HG03108 (cell line): ENCODE measurements around the gene CADM1.

Source experiments
- ATAC-seq: cut with Tn5 transposase; IDR thresholded peaks from one replicate; pipeline ENCODE4 v1.9.1; 2021; ENCODE audit warnings: moderate library complexity; ENCODE audit not compliant: unreplicated experiment

CADM1 gene

DNA sequence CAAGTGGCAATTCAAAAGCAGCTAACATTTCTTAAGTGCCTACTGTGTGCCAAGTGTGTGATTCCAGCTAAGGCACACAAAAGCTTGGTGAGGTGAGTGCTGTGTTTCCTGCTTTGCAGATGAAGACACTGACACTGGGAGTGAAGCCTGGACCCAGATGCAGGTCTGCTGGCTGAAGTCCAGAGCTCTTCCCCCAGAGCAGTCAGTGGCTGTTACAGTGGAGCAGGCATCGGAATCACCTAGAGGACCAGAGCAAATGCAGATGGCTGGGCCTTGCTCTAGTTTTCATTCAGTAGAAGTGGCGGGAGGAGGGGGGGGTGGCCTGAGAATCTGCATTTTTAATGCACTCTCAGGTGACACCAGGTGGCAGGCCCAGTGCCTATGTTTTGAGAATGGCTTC lies 342.3 kb downstream of the CADM1 start:
- no peak for ATAC-seq

DNA sequence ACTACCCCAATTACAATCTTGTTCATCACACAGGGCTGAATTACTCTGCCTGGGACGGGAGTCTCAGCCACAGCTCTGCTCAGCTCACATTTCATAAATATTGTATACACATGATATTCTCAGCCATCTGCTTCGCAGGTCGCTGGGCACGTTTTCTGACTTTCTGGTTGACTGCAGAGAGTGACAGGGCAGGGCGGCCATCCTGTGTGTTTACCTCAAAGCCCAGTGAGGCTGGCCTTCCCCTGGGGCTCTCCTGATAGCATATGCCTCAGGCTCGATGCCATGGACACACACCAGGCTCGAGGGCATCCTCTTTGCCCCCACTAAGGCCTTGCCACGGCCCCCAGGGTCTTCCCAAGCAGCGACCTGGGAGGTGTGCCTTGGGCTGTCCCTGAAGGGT lies 345.0 kb downstream of the CADM1 start:
- ATAC-seq, result no peak

DNA sequence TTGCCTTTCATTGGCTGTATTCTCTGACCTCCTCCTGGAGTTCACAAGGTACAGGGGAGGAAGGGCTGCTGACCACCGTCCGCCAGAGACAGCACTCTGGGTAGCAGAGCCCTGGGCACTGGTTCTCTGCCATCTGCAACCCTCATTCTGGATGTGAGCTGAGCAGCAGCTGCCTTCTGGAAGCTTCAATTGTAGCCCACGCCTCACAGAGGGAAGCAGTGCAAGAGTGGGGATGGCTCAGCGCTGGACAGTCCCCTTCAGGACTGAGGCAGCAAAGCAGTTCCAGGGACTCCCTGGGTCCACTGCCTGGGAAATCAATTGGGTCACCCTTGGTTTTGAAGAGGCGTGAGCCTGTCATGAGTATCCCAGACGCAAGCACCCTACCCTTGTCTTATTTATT lies 346.2 kb downstream of the CADM1 start:
- ATAC-seq, result no peak

DNA sequence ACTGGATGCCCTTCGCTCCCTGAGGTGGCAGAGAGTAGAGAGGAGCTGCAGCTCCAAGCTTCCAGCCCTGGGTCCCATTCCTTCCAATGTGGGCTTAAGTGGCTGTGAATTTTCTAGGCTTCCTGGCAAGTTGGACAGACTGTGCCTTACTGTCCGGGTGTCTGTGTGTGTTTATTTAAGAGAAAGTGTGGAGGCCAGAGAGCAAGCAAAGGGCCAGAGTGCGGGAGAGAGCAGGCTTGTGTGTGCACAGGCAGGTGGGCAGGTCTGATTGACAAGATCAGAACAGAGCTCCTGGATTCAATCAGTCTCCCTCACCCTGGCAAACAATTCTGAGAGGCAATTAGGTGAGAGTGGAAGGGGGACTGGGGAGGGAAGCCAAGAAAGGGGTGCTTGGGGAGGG lies 347.0 kb downstream of the CADM1 start:
- ATAC-seq, result no peak

DNA sequence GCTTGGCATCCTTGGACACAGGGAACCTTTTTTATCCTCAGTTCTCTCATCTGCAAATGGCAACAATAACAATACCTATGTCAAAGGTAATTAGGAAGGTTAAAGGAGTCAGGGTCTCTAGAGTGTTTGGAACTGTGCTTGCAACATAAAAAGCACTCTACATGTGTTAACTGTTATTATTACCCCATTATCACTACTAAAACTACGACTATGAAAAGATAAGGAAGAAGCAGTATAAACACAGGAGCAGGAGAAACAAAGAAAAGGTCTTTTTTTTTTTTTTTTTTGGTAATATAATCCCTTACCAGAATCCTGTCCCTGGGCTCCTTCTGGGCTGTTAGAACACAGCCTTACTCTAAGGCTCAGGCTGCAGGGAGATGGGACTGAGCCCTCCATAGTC lies 348.2 kb downstream of the CADM1 start:
- ATAC-seq, result no peak

DNA sequence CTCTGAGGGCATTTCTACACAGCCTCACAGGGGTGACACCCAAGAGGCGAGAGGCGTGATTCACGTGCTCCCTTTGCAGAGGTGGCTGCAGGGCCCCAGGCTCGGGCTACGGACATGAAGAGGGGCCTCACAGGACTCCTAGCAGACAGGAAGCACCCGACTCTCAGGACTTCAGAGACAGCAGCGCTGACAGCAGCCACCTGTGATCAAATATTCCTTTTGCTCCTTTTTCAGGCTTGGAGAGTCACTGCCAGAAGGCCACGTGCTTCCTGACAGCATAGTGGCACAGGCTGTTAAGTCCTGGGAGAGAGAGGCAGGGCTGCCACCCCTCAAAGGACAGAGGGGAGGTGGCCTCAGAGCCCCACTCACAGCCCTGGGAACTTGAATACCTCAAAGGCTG lies 348.9 kb downstream of the CADM1 start:
- no peak for ATAC-seq

DNA sequence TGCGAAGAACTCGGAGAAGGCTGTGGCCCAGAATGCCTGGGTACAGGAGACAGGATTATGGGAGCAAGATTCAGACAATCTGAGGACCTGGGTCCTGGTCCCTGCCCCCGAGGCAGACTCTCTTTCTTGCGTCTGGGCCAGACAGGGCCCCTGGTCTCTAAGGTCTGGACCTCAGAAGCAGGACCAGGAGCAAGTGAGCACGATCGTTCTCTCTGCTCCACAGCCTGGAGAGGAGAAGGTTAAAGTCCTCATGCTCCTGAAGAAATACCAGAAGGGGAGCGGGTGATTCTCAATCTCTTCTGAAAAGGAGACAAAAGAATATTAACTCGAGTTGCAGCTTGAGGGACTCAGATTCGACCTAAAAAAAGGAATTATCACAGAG lies 349.9 kb downstream of the CADM1 start:
- no peak for ATAC-seq

DNA sequence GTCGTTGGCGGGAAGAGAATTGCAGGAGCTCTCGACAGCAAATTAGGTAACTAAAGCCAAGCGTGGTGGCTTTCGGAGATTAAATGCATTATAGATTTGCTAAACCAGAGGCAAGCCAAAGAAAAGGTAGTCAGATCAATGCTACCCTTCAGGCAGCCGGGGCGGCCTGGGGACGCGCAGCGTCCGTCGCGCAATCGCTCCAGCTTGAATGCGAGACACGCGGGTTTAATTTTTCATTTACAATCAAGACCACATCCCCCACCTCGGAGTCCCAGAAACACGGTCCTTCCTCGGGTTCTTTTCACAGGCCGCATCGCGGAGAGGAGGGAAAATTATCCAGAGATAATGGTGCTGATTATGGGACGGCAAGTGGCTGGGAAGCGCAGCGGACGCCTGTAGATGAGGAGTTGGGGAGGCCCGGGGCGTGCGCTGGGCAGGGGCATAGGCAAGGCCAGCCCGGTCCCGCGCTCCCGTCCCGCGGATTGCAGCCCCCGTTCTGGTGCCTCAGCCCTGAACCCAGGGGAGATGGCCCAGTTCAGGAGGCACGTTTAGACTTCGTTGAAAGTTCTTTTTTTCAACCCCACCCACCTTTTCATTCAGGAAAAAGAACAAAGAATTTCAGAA lies 350.4 kb downstream of the CADM1 start:
- ATAC-seq, result no peak

DNA sequence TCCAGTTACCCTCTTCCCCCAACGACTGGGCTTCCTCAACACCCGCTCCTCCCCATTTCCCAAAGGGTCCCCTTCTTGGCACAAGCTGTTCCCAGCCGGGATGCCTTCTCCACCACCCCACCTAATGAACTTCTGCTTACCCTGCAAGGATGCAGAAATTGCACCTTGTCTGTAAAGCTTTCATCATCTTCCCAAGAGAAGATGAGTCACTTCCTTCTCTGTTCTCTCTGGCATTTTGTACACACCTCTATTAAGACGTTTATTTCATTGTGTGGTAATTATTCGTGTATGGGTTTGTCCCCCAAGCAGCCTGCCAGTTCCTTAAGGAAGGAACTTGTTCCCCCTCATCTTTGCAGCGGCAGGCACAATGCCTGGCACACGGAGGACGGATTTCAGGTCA lies 351.1 kb downstream of the CADM1 start:
- ATAC-seq, result no peak

DNA sequence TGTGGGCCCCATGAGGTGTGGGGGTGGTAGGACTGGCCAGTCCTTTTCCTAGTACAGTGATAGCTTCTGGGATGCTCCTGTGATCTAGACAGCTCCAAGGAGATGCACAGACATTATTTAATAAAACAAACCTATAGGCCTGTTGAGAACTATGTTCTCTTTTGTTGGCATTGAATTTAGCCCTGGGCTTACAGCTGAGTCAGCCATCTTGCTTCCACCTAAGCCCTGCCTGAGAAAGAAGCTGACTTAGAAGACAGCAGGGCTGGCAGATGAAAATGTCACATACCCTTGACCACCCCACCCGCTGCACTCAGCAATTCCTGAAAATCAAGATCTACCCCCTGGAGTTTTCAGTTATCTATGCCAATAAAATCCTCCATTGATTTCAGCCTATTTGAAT lies 353.2 kb downstream of the CADM1 start:
- no peak for ATAC-seq

DNA sequence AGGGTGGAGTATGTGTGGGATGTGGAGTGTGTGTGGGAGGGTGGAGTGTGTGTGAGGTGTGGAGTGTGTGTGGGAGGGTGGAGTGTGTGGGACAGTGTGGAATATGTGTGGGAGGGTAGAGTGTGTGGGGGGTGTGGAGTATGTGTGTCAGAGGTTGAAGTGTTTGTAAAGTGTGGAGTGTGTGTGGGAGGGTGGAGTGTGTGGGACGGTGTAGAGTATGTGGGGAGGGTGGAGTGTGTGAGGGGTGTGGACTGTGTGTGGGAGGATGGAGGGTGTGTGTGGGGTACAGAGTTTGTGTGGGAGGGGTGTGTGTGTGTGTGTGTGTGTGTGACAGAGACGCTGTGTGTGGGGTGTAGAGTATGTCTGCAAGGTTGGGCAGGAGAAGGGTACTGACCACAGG lies 355.5 kb downstream of the CADM1 start:
- ATAC-seq, result no peak

DNA sequence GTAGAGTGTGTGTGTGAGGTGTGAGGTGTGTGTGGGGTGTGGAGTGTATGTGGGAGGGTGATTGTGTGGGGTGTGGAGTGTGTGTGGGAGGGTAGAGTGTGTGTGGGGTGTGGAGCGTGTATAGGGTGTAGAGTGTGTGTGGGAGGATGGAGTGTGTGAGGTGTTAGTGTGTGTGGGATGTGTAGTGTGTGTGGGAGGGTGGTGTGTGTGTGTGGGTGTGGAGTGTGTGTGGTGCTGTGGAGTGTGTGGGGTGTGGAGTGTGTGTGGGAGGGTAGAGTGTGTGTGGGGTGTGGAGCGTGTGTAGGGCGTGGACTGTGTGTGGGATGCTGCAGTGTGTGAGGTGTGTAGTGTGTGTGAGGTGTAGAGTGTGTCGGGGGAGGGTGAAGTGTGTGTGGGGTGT lies 356.1 kb downstream of the CADM1 start:
- ATAC-seq, result no peak

DNA sequence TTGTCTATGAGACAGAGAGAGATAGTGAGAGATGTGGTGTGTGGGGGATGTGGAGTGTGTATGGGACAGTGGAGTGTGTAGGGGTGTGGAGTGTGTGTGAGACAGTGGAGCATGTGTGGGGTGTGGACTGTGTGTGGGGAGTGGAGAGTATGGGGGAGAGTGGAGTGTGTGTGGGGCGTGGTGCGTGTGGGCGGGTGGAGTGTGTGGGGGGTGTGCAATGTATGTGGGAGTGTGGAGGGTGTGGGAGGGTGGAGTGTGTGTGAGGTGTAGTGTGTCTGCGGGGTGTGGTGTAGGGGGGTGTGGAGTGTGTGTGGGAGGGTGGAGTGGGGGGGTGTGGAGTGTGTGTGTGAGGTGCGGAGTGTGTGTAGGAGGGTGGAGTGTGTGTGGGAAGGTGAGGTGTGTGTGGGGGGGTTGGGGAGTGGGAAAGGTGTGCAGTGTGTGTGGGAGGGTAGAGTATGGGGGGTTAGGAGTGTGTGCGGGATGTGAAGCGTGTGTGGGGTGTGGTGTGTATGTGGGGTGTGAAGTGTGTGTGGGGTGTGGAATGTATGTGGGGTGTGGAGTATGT lies 356.9 kb downstream of the CADM1 start:
- ATAC-seq, result no peak

DNA sequence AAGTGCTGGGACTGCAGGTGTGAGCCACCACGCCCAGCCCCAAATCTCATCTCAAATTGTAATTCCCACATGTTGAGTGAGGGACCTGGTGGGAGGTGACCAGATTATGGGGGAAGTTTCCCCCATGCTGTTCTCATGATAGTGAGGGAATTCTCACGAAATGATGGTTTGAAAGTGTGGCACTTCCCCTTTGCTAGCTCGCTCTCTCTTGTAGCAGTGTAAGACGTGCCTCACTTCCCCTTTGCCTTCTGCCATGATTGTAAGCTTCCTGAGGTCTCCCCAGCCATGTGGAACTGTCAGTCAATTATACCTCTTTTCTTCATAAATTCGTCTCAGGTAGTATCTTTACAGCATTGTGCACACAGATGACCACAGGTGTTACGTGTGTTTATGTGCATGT lies 357.8 kb downstream of the CADM1 start:
- ATAC-seq, result no peak

DNA sequence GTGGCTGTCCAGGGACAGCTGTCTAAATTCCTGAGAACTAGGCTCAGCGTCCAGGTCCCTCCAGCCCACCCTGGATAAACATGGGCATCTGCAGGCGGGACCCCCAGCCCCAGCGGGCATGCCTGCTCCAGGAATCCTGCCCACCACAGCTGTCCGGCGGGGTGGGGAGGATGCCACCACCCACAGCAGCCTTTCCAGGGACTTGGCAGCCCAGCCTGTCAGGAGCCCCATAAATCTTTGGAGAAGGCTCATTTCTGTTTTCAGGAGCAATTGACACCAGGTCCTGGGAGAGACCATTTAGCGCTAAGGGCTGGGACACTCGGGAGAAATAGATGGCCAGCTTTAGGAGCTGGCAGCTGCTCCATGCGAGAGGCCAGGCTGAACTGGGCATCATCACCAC lies 358.9 kb downstream of the CADM1 start:
- ATAC-seq, result no peak

DNA sequence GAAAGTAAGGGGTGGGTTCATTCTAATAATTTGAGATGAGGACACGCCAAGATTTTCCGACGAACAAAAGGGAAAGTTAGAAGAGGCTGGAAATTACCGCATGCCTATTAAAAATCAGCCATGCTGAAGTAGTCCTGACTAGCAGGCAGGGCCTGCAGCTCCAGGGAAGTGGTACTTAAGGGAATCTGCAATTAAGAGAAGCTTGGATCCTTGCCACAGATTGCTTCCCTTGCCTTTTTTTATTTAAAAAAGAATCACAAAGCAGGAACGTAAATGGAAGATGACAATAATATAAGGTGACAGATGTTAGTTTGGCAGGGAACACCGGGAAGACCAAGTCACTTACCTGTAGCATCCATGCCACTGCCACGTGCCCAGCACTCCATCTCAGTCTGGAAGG lies 359.3 kb downstream of the CADM1 start:
- ATAC-seq, result no peak

DNA sequence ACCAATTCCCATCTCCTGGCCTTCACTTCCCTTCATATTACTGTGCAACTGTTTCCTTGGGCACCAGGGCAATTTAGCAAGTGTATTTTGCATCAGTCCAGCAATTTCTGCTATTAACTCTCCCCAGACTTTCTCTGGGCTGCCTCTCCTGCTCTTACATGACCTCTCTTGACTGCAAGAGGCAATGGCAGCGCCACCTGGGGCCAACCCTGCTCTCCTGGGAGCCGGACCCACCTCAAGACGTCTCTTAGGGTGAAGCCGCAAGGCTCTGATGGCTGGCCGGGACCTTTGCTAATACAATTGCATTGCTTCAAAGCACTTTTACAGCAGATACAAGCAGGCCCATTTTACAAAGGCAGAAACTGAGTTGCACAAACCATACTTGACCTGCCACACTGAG lies 360.2 kb downstream of the CADM1 start:
- no peak for ATAC-seq

DNA sequence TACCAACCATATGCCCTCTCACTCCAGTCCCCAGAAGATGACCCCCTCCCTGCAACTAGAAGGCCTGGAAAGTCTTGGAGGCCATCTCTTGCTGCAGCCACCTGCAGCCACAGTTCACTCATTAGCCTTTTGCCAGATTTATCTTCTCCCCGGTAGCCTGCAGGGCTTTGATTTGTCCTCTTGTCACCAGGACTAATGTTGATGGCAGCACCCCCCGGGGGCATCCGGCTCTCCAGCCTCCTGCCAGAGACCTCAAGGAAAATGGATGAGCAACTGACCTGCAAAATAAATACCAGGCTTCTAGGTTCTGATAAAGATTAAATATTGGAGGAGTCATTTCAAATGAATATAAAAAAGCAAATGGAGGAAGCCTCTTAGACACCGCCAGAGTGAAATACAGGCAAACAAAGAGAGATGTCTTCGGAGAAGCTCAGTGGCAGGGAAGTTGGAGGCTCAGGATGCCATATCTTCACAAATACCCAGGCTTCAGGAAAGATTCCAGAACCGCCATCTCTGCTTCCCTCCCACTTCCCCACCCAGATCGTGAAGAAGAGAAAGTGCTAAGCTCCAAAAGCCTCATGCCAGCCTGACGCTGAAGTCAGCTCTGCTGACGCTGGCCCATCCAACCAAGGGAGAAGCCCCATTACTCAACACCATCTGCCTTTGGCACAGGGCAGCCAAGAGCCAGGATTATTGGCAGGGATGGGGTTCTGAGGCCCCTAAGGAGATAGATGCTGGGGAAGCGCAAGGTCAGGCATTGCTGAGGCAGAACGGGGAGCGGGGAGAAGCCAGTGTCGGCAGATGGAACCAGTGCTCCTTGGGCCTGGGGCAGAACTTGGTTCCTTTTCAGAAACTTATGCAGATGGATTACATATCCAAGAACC lies 362.7 kb downstream of the CADM1 start:
- no peak for ATAC-seq

DNA sequence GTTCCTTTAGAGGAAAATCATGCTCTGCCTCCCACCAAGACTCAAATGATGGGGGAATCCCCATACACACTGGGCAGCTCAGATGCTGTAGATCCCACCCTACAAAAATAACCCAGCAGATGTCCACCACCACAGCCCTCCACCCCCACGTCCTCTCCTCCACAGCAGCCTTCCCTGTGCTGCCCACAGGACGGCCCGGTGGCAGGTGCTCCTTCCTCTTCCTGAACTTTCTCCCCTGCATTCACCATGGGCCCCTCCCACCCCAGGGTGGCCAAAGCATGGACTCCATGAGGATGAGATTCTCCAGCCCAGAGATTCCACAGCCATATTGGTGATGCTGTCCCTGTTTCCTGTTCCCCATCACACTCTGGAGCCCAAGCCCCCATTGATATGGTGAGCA lies 368.3 kb downstream of the CADM1 start:
- no peak for ATAC-seq

DNA sequence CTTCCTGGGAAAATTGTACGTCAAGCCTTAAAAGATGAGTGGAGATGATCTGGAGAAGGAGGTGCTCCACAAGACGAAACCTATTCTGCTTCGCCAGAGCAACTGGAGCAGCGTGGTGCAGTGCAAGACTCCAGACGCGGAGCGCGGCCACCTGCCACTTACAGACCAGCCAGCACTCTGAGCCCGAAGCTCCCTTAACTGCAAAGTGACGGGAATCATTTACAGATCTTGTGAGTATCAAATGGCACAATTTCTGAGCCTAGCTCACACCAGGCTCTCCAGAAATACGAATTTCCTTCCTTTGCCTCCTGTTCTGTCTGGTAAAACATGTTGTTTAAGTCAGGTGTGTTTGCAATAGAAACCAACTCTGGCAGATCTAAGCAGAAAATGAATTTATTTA lies 369.3 kb downstream of the CADM1 start:
- no peak for ATAC-seq

DNA sequence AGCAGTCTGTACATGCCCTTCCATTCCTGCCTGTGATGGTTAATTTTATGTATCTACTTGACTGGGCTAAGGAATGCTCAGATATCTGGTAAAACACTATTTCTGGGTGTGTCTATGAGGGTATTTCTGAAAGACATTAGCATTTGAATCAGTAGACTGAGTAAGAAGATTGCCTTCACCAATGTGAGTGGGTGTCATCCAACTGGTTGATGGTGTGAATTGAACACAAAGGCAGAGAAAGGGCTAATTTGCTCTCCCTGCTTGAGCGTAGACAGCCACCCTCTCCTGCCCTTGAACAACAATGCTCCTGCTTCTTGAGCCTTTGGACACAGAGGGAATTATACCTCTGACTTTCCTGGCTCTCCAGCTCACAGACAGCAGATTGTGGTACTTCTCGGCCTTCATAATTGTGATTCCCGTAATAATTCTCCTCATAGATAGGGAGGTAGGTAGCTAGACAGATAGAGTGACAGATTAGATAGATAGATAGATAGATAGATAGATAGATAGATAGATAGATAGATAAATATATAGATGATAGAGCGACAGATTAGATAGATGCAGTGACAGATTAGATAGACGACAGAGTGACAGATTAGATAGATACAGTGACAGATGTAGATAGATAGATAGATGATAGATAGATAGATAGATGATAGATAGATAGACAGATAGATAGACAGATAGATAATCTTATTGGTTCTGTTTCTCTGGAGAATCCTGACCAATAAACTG lies 370.6 kb downstream of the CADM1 start:
- ATAC-seq, result no peak
